Activated T-helper 1 cell treated with anti-CD3 and anti-CD28 coated beads, Interleukin-12 subunit alpha, Interleukin-12 subunit beta, Interleukin-2, Interleukin-4 antibody, amounts not matched to agents 30 ng/mL and 10 ng/mL and 1 ng/mL, durations not matched to agents 14 hours and 24 hours and 36 hours (primary cell): ENCODE data around the gene ZNF528. TPM values are rescaled to one million over a fixed set of nuclear protein-coding genes. Genes with fewer than 3 reads are reported as not detected.
A peak's percentile ranks its signal among the peaks of the same experiment; 100 is the strongest.

Experiments used
- DNase-seq: peaks from one replicate; pipeline ENCODE4 v3.0.0; 2021; ENCODE audit warnings: low spot score
- H3K27ac Mint-ChIP-seq: one replicate; pipeline ENCODE4 v1.8.0; 2021; ENCODE audit warnings: mild to moderate bottlenecking, mixed read lengths
- H3K27me3 Mint-ChIP-seq: one replicate; pipeline ENCODE4 v1.8.0; 2022; ENCODE audit warnings: mild to moderate bottlenecking, moderate library complexity, mixed read lengths; ENCODE audit not compliant: insufficient read depth
- H3K36me3 Mint-ChIP-seq: one replicate; pipeline ENCODE4 v1.8.0; 2021; ENCODE audit warnings: low read depth, mixed read lengths
- H3K4me1 Mint-ChIP-seq: one replicate; pipeline ENCODE4 v1.8.0; 2021; ENCODE audit warnings: low read depth, mixed read lengths
- H3K4me3 Mint-ChIP-seq: one replicate; pipeline ENCODE4 v1.8.0; 2021; ENCODE audit warnings: mild to moderate bottlenecking, moderate library complexity, mixed read lengths
- H3K9me3 Mint-ChIP-seq: one replicate; pipeline ENCODE4 v1.8.0; 2021; ENCODE audit warnings: mixed read lengths
- intact Hi-C: fragments of 100-400 bp; cut with micrococcal nuclease; formaldehyde crosslinking; loops from one replicate; pipeline ENCODE4 v1.15.1; 2024
- total RNA-seq: library from RNA; stranded (reverse); gene quantifications from 2 replicates; pipeline ENCODE4 v1.2.3, GENCODE V29; 2022

Gene ZNF528
- total RNA-seq = 6.8 and 8.0 TPM in 2 replicates

- H3K27ac Mint-ChIP-seq = peak within 1 kb of the TSS; percentile 77
- H3K36me3 Mint-ChIP-seq = peaks cover 31% of the 10 kb centered on the region
- H3K9me3 Mint-ChIP-seq = peaks cover 73% of the 10 kb centered on the region
- intact Hi-C loops = loop anchor here (1.0 to 2.0 kb wide), 4 partner anchors 29 to 204 kb away; partner anchors contain the start of genes ZNF610, ZNF808 and ZNF880
- H3K27me3 Mint-ChIP-seq = peaks cover 1% of the 10 kb centered on the region
- peak; percentile 85 for DNase-seq
- H3K4me3 Mint-ChIP-seq = peak within 1 kb of the TSS; percentile 86
- peaks cover 17% of the 10 kb centered on the region for H3K4me1 Mint-ChIP-seq
These were observed at the start of gene ZNF528 for GRCh38 chr19:52397310-52398080. ZNF528 (plus strand) TSS chr19:52397849; CDS start chr19:52402014, 4,165 bp downstream.

DNA sequence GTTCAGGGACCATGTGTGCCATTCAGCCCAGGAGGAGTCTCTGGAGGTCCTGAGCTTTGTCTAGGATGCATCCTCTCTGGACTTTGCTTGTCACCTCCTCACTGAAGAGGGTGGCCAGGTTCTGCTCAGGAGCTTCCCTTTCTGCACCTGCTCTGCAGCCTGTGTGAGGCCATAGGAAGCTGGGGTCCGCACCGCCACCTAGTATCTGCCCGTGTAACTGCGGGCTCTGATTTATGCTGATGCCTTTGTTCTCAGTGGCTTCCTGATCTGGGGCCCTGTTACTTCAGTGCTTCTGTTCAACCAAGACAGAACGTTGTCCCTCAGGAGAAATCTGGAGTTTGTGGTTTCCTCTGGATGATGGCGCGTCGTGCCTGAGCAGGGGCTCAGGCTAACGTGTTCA, 46.1 kb upstream of the ZNF528 start:
- DNase-seq = no peak
- H3K27me3 Mint-ChIP-seq = no peaks in the 10 kb centered on the region
- peaks cover 60% of the 10 kb centered on the region for H3K9me3 Mint-ChIP-seq
- H3K27ac Mint-ChIP-seq = no peak overlapping the region
- intact Hi-C loops = no loop called here
- no peak overlapping the region for H3K4me3 Mint-ChIP-seq
- no peaks in the 10 kb centered on the region for H3K4me1 Mint-ChIP-seq
- H3K36me3 Mint-ChIP-seq = no peaks in the 10 kb centered on the region

GRCh38 chr19:52366414-52366824, 31.2 kb upstream of the ZNF528 start:
- Mint-ChIP-seq H3K27me3 (no peaks in the 10 kb centered on the region), H3K27ac (no peak overlapping the region)

GRCh38 chr19:52369559-52370340, 27.9 kb upstream of the ZNF528 start, which contains the start of gene ZNF880:
ZNF880 (plus strand) TSS chr19:52369923; CDS start chr19:52369966, 43 bp downstream.
- peaks cover 59% of the 10 kb centered on the region for H3K9me3 Mint-ChIP-seq
- H3K27ac Mint-ChIP-seq = peak within 1 kb of the TSS; percentile 91

More at GRCh38 chr19:52366414-52366824, 31.2 kb upstream of the ZNF528 start:
- peaks cover 52% of the 10 kb centered on the region for H3K9me3 Mint-ChIP-seq
- H3K36me3 Mint-ChIP-seq = peaks cover 9% of the 10 kb centered on the region
- intact Hi-C loops = no loop called here
- H3K4me3 Mint-ChIP-seq = no peak overlapping the region
- H3K4me1 Mint-ChIP-seq = peaks cover 6% of the 10 kb centered on the region
- DNase-seq = no peak

DNA sequence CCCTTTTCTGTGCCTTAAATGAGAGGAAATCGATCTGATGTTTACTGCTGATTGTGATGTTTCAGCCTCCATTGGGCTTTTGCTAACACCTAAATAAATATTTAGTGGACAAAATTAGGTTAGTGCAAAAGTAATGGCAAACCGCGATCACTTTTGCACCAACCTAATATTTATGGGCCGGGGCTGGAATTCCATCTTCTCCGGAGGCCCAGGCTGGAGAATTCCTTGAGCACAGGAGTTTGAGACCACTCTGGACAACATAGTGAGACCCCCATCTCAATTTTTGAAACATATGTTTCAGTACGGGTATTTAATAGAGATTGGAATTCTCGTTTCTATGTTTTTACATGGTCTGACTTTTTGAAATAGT, 27.3 kb upstream of the ZNF528 start:
- H3K27me3 Mint-ChIP-seq = no peaks in the 10 kb centered on the region
- peaks cover 26% of the 10 kb centered on the region for H3K36me3 Mint-ChIP-seq
- peak overlapping the region; percentile 91 for H3K27ac Mint-ChIP-seq
- intact Hi-C loops = no loop called here
- peaks cover 60% of the 10 kb centered on the region for H3K9me3 Mint-ChIP-seq
- H3K4me1 Mint-ChIP-seq = peaks cover 6% of the 10 kb centered on the region
- H3K4me3 Mint-ChIP-seq = peak overlapping the region; percentile 89
- DNase-seq = no peak

More at GRCh38 chr19:52369559-52370340, 27.9 kb upstream of the ZNF528 start, which contains the start of gene ZNF880:
- Mint-ChIP-seq H3K36me3 (peaks cover 24% of the 10 kb centered on the region), H3K4me1 (peaks cover 6% of the 10 kb centered on the region), H3K4me3 (peak within 1 kb of the TSS; percentile 89), H3K27me3 (no peaks in the 10 kb centered on the region)
- peak; percentile 80 for DNase-seq
- intact Hi-C loops = loop anchor here (2.0 kb wide), 2 partner anchors 27 to 33 kb away; partner anchors contain the start of genes ZNF528 and ZNF610

DNA sequence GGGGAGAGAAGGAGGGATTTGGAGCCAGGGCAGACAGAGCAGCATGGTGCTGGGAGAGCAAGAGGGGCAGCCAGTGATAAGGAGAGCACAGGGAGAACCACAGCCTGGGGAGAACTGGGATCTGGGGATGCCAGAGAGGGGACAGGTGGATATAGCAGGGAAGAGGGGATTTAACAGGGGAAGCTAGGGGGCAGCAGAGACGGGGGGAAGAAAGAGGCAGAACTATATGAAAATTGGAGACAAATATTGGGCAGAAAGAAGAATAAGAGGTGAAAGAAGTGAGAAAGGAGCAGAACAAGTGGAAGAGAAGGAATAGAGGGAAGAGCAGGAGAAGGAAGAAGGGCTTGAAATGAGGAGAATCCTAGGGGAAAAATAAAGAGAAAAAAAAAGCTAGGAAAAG, 6.5 kb upstream of the ZNF528 start:
- H3K27me3 Mint-ChIP-seq = no peaks in the 10 kb centered on the region
- peaks cover 63% of the 10 kb centered on the region for H3K9me3 Mint-ChIP-seq
- no peak overlapping the region for H3K27ac Mint-ChIP-seq
- no peaks in the 10 kb centered on the region for H3K4me1 Mint-ChIP-seq
- no peak for DNase-seq
- intact Hi-C loops = no loop called here
- H3K4me3 Mint-ChIP-seq = no peak overlapping the region
- H3K36me3 Mint-ChIP-seq = peaks cover 2% of the 10 kb centered on the region

- DNase-seq = peak; percentile 0
- peaks cover 17% of the 10 kb centered on the region for H3K4me1 Mint-ChIP-seq
- intact Hi-C loops = no loop called here
- H3K27ac Mint-ChIP-seq = peak overlapping the region; percentile 77
- peaks cover 1% of the 10 kb centered on the region for H3K27me3 Mint-ChIP-seq
- peaks cover 73% of the 10 kb centered on the region for H3K9me3 Mint-ChIP-seq
- peaks cover 31% of the 10 kb centered on the region for H3K36me3 Mint-ChIP-seq
- peak overlapping the region; percentile 86 for H3K4me3 Mint-ChIP-seq
These were observed 412 bp downstream of the ZNF528 start for GRCh38 chr19:52398081-52398441.

- H3K27me3 Mint-ChIP-seq = no peaks in the 10 kb centered on the region
- DNase-seq = no peak
- peaks cover 77% of the 10 kb centered on the region for H3K9me3 Mint-ChIP-seq
- peaks cover 11% of the 10 kb centered on the region for H3K36me3 Mint-ChIP-seq
- H3K4me1 Mint-ChIP-seq = no peaks in the 10 kb centered on the region
- H3K4me3 Mint-ChIP-seq = no peak overlapping the region
- intact Hi-C loops = no loop called here
- H3K27ac Mint-ChIP-seq = no peak overlapping the region
These were observed 12.6 kb downstream of the ZNF528 start for GRCh38 chr19:52410276-52410675.

GRCh38 chr19:52415711-52416110, 18.1 kb downstream of the ZNF528 start:
- H3K4me3 Mint-ChIP-seq = no peak overlapping the region
- H3K27me3 Mint-ChIP-seq = no peaks in the 10 kb centered on the region
- H3K27ac Mint-ChIP-seq = no peak overlapping the region
- H3K4me1 Mint-ChIP-seq = no peaks in the 10 kb centered on the region
- peaks cover 2% of the 10 kb centered on the region for H3K36me3 Mint-ChIP-seq
- H3K9me3 Mint-ChIP-seq = peaks cover 81% of the 10 kb centered on the region
- intact Hi-C loops = no loop called here
- no peak for DNase-seq

DNA sequence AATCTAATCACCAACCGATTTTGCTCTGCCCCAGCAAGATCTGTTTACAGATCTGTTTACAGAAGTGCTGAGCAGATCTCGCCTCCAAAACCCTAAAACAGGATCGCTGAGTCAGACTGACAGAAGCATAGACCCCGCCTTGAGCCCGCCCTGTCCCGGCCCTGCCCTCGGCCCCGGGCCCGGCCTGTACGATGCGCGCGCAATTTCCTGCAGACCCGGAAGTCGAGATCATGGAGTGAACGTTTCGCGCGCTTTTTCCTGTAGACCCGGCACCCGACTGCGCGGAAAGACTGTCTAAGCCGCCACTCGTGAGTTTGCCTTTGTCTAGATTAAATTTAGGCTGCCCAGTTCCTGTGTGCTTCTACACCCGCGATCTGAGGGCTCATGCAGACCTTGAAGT, 31.3 kb downstream of the ZNF528 start, which contains the start of gene ZNF534:
Gene ZNF534 (plus strand): TSS at position 212 of the 400 bp plus-strand sequence. CDS start 2,327 bp downstream, outside the sequence.
- H3K27ac Mint-ChIP-seq = no peak within 1 kb of the TSS
- H3K27me3 Mint-ChIP-seq = no peaks in the 10 kb centered on the region
- peaks cover 55% of the 10 kb centered on the region for H3K9me3 Mint-ChIP-seq
- no peaks in the 10 kb centered on the region for H3K36me3 Mint-ChIP-seq
- intact Hi-C loops = no loop called here
- no peak for DNase-seq
- no peak within 1 kb of the TSS for H3K4me3 Mint-ChIP-seq
- H3K4me1 Mint-ChIP-seq = no peaks in the 10 kb centered on the region

DNA sequence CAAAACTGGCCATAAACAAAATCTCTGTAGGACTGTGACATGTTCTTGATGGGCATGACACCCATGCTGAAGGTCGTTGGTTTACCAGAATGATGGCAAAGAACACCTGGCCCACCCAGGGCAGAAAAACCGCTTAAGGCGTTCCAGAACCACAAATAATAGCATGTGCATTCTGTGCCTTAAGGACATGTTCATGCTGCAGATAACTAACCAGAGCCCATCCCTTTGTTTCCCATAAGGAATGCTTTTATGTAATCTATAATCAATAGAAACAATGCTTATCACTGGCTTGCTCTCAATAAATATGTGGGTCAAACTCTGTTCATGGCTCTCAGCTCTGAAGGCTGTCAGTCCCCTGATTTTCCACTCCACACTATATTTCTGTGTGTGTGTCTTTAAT, 44.5 kb downstream of the ZNF528 start:
- no peak for DNase-seq
- H3K9me3 Mint-ChIP-seq = peaks cover 69% of the 10 kb centered on the region
- H3K27ac Mint-ChIP-seq = no peak overlapping the region
- H3K4me1 Mint-ChIP-seq = no peaks in the 10 kb centered on the region
- no peaks in the 10 kb centered on the region for H3K36me3 Mint-ChIP-seq
- no peaks in the 10 kb centered on the region for H3K27me3 Mint-ChIP-seq
- no peak overlapping the region for H3K4me3 Mint-ChIP-seq
- intact Hi-C loops = no loop called here

DNA sequence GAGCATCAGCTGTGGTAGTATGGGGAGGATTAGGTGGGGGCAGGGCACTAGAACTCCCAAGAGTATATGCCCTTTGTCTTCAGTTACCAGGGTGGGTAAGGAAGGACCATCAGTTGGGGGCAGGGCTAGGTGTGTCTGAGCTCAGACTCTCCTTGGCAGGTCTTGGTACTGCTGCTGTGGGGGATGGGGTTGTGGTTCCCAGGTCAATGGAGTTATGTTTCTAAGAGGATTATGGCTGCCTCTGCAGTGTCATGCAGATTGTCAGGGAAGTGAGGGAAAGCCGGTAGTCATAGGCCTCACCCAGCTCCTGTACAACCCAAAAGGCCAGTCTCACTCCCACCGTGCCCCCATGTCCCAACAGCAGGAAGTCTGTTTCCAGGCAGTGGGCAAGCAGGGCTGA, 46.9 kb downstream of the ZNF528 start:
- Mint-ChIP-seq H3K27ac (no peak overlapping the region), H3K9me3 (peaks cover 69% of the 10 kb centered on the region), H3K27me3 (no peaks in the 10 kb centered on the region), H3K4me3 (no peak overlapping the region), H3K4me1 (no peaks in the 10 kb centered on the region), H3K36me3 (no peaks in the 10 kb centered on the region)
- intact Hi-C loops = no loop called here
- no peak for DNase-seq

- H3K27me3 Mint-ChIP-seq = no peaks in the 10 kb centered on the region
- no peaks in the 10 kb centered on the region for H3K4me1 Mint-ChIP-seq
- DNase-seq = no peak
- H3K9me3 Mint-ChIP-seq = peaks cover 64% of the 10 kb centered on the region
- peaks cover 7% of the 10 kb centered on the region for H3K36me3 Mint-ChIP-seq
- H3K4me3 Mint-ChIP-seq = no peak overlapping the region
- no peak overlapping the region for H3K27ac Mint-ChIP-seq
- intact Hi-C loops = no loop called here
These were observed 53.6 kb downstream of the ZNF528 start for GRCh38 chr19:52451241-52451640.
